CD4-positive, CD25-positive, alpha-beta regulatory T cell (primary cell): ENCODE measurements around the gene MX1. TPM values are rescaled to one million over a fixed set of nuclear protein-coding genes. Genes with fewer than 3 reads are reported as not detected.

Experiments used
- polyA plus RNA-seq, 4 donors: library from polyadenylated mRNA; unstranded; fragments of 300-500 nt; fragmentation: Illumina TruSeq; gene quantifications; one replicate each; pipeline ENCODE4 v1.2.3, GENCODE V29; 2021
- total RNA-seq: library from RNA; stranded (reverse); gene quantifications from one replicate; pipeline ENCODE4 v1.2.3, GENCODE V29; 2022

Gene MX1
- total and polyA plus RNA-seq, 5 donors from 2014 or later: 82.5 to 137 (median 95.2) TPM

Other genes with a start within 250 kb of the MX1 start
- gene FAM3B, start 109.4 kb upstream of the MX1 start, total RNA-seq: not detected
- gene FAM3B, start 109.4 kb upstream of the MX1 start, polyA plus RNA-seq: not detected
- 119 TPM for gene MX2, start 64.2 kb upstream of the MX1 start, total RNA-seq
- gene MX2, start 64.2 kb upstream of the MX1 start, polyA plus RNA-seq: 10 to 100 TPM; 34.8 to 52.7 (median 44.0) TPM
- gene TMPRSS2, start 81.9 kb downstream of the MX1 start, total RNA-seq: not detected
- not detected for gene TMPRSS2, start 81.9 kb downstream of the MX1 start, polyA plus RNA-seq